Ovary (tissue), 9 donors: ENCODE measurements around the gene RPRML. TPM values are rescaled to one million over a fixed set of nuclear protein-coding genes. Genes with fewer than 3 reads are reported as not detected.

ENCODE experiments used
- DNase-seq, 5 donors: peaks; one replicate each; pipeline ENCODE4 v3.0.0-alpha.2; 2019 to 2020
- H3K27ac ChIP-seq, 2 donors: fragments of 200-600 bp; one replicate each; pipeline versions ENCODE4 v1.5.1 to v1.8.0; 2019 to 2022
- H3K27me3 ChIP-seq: fragments of 200-600 bp; one replicate; pipeline ENCODE4 v1.8.0; 2022
- H3K36me3 ChIP-seq: fragments of 200-600 bp; sonication (generic); one replicate; pipeline ENCODE4 v1.5.1; 2019
- H3K4me1 ChIP-seq: one replicate; pipeline ENCODE4 v1.8.1; 2013; ENCODE audit warnings: mild to moderate bottlenecking, moderate library complexity; ENCODE audit not compliant: insufficient read depth
- H3K4me3 ChIP-seq: fragments of 200-600 bp; sonication (generic); one replicate; pipeline ENCODE4 v1.5.1; 2017
- H3K9me3 ChIP-seq, 2 donors: fragments of 200-600 bp in 1 of 2; sonication (generic) in 1 of 2; one replicate each; pipeline versions ENCODE4 v1.5.1 to v1.8.1; 2013 to 2019; ENCODE audit warnings: mild to moderate bottlenecking in 1 of 2, moderate library complexity in 1 of 2
- CTCF ChIP-seq, 3 donors: fragments of 450-650 bp in 2 of 3; fragments of 200-600 bp in 1 of 3; IDR thresholded peaks; one replicate each; pipeline versions ENCODE4 v1.5.1 to v1.8.0; 2016 to 2022; ENCODE audit warnings: antibody characterized with exemption in 3 of 3, mild to moderate bottlenecking in 1 of 3
- EP300 ChIP-seq: sonication (generic); formaldehyde crosslinking; IDR thresholded peaks from one replicate; pipeline ENCODE4 v1.6.1; 2017; ENCODE audit warnings: antibody characterized with exemption
- POLR2A ChIP-seq: fragments of 450-650 bp; IDR thresholded peaks from one replicate; pipeline ENCODE4 v1.6.1; 2017; ENCODE audit warnings: antibody characterized with exemption, mild to moderate bottlenecking, moderate library complexity
- WGBS, 3 donors: extraction: QIAGEN DNeasy Blood & Tissue Kit in 1 of 3; methylation state at CpG; one replicate each; pipeline versions ENCODE4 v1.1.5 to v1.1.7; 2013 to 2017; 5-methylcytosine and 5-hydroxymethylcytosine counted together
- intact Hi-C, 4 donors: fragments of 100-400 bp; cut with DNase I; formaldehyde crosslinking; loops; one replicate each; pipeline versions ENCODE4 v1.11.0 to v1.15.1; 2022 to 2023
- polyA plus RNA-seq, 2 donors: library from polyadenylated mRNA; stranded (reverse); fragments of 200-250 nt in 1 of 2; fragments of 350-450 nt in 1 of 2; fragmentation: Illumina TruSeq in 1 of 2; extraction: RNeasy Lipid Tissue Mini Kit (QIAGEN cat#74804) in 1 of 2; gene quantifications; one replicate each; pipeline ENCODE4 v1.2.3, GENCODE V29; 2013 to 2014
- total RNA-seq, 7 donors: library from RNA; depleted of rRNA in 2 of 7; stranded (reverse); fragments of >200 nt in 2 of 7; fragmentation: NEBNext Ultra II Directional in 3 of 7; extraction: Animal tissue kit (Norgen Biotek cat#: 25700) in 3 of 7; gene quantifications; one replicate each; pipeline versions ENCODE4 v1.1.0 to v1.2.4, GENCODE V29; 2016 to 2023
- donor health status: DM: no; HTN: no; CAD: no; lungs with moderate emphysema.
- donor health status: DM: no; HTN: no; CAD: no.
- donor health status: Bipolar disorder and iron deficiency.
- donor health status: DM: yes; HTN: yes; CAD: no.
- donor health status: DM: no; HTN: no; CAD: no.
- donor health status: DM: yes; HTN: yes; CAD: no.

Gene RPRML
- total and polyA plus RNA-seq, 9 donors: 0.69 TPM; not detected in 8

- no peaks in the 10 kb centered on the region for H3K36me3 ChIP-seq
- intact Hi-C loops: no loop called here
- 43 to 51% (median 46%) methylated on average over 15 to 16 of the region's 16 CpGs for WGBS, 3 donors
- no peak overlapping the region for H3K27ac ChIP-seq
- H3K4me3 ChIP-seq: no peak overlapping the region
- H3K9me3 ChIP-seq: no peaks in the 10 kb centered on the region
- H3K4me1 ChIP-seq: no peaks in the 10 kb centered on the region
- TF ChIP-seq CTCF (IDR thresholded peaks at IDR 0.05) (no peak), POLR2A (no peak), EP300 (no peak)
- DNase-seq: no peak
- H3K27me3 ChIP-seq: no peaks in the 10 kb centered on the region
Measured at GRCh38 chr17:46950997-46951621, 27.9 kb downstream of the RPRML start.

GRCh38 chr17:46950342-46950996, 28.6 kb downstream of the RPRML start:
- Histone ChIP-seq H3K4me1 (no peaks in the 10 kb centered on the region), H3K4me3 (no peak overlapping the region), H3K27me3 (no peaks in the 10 kb centered on the region), H3K9me3 (no peaks in the 10 kb centered on the region), H3K36me3 (no peaks in the 10 kb centered on the region), H3K27ac (no peak overlapping the region)
- WGBS, 3 donors: 59 to 66% (median 66%) methylated on average over 7 of the region's 7 CpGs
- no peak for DNase-seq
- intact Hi-C loops: no loop called here
- no peak for TF ChIP-seq EP300
- TF ChIP-seq CTCF (IDR thresholded peaks at IDR 0.05): no peak
- no peak for TF ChIP-seq POLR2A

GRCh38 chr17:46949291-46950174, 29.5 kb downstream of the RPRML start:
- no peaks in the 10 kb centered on the region for H3K36me3 ChIP-seq
- TF ChIP-seq POLR2A (no peak), CTCF (IDR thresholded peaks at IDR 0.05) (no peak), EP300 (no peak)
- 78 to 83% (median 83%) methylated on average over 11 of the region's 11 CpGs for WGBS, 3 donors
- H3K9me3 ChIP-seq: no peaks in the 10 kb centered on the region
- no peak overlapping the region for H3K27ac ChIP-seq
- peaks cover 3% of the 10 kb centered on the region for H3K4me1 ChIP-seq
- no peak for DNase-seq
- no peaks in the 10 kb centered on the region for H3K27me3 ChIP-seq
- intact Hi-C loops: loop anchor here in 1 of 4 donors (10.0 kb wide), 1 partner anchor 45 kb away; no protein-coding TSS in a partner anchor
- no peak overlapping the region for H3K4me3 ChIP-seq

- no peaks in the 10 kb centered on the region for H3K27me3 ChIP-seq
- H3K27ac ChIP-seq: no peak overlapping the region
- peaks cover 9% of the 10 kb centered on the region for H3K4me1 ChIP-seq
- TF ChIP-seq EP300: no peak
- no peak for TF ChIP-seq CTCF (IDR thresholded peaks at IDR 0.05)
- no peak for TF ChIP-seq POLR2A
- WGBS, 3 donors: 91 to 95% (median 92%) methylated on average over 5 of the region's 5 CpGs
- H3K4me3 ChIP-seq: no peak overlapping the region
- H3K36me3 ChIP-seq: no peaks in the 10 kb centered on the region
- intact Hi-C loops: loop anchor here in 1 of 4 donors (10.0 kb wide), 1 partner anchor 46 kb away; no protein-coding TSS in a partner anchor
- no peaks in the 10 kb centered on the region for H3K9me3 ChIP-seq
- no peak for DNase-seq
Measured at GRCh38 chr17:46948544-46948943, 30.5 kb downstream of the RPRML start.
